ENCODE measurements around the gene MORC2.

DNA sequence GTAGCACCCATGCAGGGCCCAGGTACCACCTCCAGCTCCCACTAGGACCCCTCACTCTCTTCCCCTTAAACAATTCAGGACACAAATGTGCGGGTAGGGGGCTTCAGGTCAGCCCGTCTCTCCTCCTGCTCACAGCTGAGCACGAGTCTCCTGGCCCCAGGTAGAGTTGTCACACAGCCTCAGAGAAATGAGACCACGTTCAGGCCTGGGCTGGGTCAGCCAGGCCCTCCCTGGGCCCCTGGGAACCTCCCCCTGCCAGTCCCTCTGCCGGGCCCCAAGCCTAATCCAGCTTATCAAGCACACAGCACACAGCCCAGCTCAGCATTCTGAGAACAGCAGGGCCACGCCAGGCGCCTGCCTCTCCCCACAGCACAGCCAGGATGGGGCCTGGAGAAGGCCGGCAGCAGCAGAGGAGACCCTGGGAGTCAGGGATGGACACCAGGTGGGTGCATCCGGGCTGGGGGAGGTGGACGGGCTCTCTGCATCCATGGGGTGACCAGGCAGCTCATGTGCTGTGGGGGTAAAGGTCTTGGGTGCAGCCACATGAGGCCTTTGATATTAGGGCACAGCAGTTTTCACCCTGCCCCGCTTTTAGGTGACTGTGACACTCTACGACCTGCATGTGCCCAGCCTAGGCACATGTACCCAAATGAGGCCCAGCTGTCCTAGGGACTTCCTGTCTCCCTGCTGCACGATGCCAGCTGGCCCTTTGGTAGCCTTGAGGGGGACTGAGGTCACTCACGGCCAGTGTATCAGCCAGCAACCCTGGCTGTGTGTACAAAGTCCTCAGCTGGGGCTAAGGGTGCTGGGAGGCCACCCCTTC, 87.0 kb downstream of the MORC2 start:
- TF ChIP-seq, protein P1, sequence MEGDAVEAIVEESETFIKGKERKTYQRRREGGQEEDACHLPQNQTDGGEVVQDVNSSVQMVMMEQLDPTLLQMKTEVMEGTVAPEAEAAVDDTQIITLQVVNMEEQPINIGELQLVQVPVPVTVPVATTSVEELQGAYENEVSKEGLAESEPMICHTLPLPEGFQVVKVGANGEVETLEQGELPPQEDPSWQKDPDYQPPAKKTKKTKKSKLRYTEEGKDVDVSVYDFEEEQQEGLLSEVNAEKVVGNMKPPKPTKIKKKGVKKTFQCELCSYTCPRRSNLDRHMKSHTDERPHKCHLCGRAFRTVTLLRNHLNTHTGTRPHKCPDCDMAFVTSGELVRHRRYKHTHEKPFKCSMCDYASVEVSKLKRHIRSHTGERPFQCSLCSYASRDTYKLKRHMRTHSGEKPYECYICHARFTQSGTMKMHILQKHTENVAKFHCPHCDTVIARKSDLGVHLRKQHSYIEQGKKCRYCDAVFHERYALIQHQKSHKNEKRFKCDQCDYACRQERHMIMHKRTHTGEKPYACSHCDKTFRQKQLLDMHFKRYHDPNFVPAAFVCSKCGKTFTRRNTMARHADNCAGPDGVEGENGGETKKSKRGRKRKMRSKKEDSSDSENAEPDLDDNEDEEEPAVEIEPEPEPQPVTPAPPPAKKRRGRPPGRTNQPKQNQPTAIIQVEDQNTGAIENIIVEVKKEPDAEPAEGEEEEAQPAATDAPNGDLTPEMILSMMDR (IDR thresholded peaks at IDR 0.05): no peak
- TF ChIP-seq POLR2A (IDR thresholded peaks at IDR 0.05): no peak

Data from adrenal gland (tissue), 5 donors.